AG04449 (cell line): Measurements from ENCODE around the gene QRFP.

Source experiments
- CTCF ChIA-PET: fragments of 350-600 bp; formaldehyde crosslinking; extraction: SDS; loops from one replicate; lab custom pipeline; 2021; ENCODE audit warnings: antibody characterized with exemption; lab: Yijun Ruan, JAX
- POLR2A ChIA-PET: fragments of 400-600, 350-600 bp; formaldehyde crosslinking; extraction: SDS; loops from one replicate; lab custom pipeline; 2020; ENCODE audit warnings: antibody characterized with exemption, inconsistent platforms; lab: Yijun Ruan, JAX
- DNase-seq: peaks from one replicate; pipeline ENCODE4 v3.0.0-alpha.2; 2010; ENCODE audit warnings: low read depth, low spot score
- H3K4me3 ChIP-seq: 2 replicates; pipeline ENCODE4 v1.5.1; 2011; ENCODE audit warnings: low read depth, mild to moderate bottlenecking, control low read depth, low read length
- CTCF ChIP-seq: IDR thresholded peaks from one replicate; pipeline ENCODE4 v1.5.1; 2011; ENCODE audit warnings: mild to moderate bottlenecking, moderate library complexity, low read length, control low read depth, inconsistent platforms; ENCODE audit not compliant: insufficient read depth; ENCODE audit errors: missing control alignments

Gene QRFP

DNA sequence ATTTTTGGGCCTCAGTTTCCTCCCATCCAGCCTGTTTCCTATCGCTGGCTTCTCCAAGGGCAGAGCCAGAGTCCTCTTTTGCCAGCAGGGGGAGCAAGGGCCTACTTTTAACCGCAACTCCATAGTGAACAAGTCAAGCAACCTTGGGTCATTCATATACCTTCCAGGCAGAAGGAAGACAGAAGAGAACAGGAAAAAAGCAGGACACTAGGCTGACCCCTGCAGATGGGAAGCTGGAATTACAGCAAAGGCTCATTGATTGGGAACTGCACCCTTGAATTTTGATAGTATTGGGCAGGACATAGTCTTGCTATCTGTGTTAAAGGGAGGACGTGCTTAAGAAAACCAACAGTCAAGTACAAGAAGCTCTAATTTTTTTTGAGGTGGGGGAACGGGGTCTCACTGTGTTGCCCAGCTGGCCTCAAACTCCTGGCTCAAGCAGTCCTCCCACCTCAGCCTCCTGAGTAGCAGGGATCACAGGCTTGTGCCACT, 30.1 kb downstream of the QRFP start:
- H3K4me3 ChIP-seq: peak overlapping the region; percentile 45
- ChIA-PET CTCF (interaction anchor here (0.5 to 12.4 kb wide), 62 partner anchors 8 to 183 kb away, joined by 3 to 786 read pairs (median 4); partner anchors contain the start of gene EXOSC2), POLR2A (no interaction called here)
- DNase-seq: peak; percentile 42
- TF ChIP-seq CTCF: peak; percentile 84

- CTCF ChIA-PET: interaction anchor here (0.5 to 12.4 kb wide), 53 partner anchors 7 to 183 kb away, joined by 3 to 786 read pairs (median 4); partner anchors contain the start of gene EXOSC2
- no peak for TF ChIP-seq CTCF
- POLR2A ChIA-PET: interaction anchor here (0.6 kb wide), 1 partner anchor 152 kb away, joined by 3 read pairs; no protein-coding TSS in a partner anchor
- H3K4me3 ChIP-seq: no peak overlapping the region
- DNase-seq: no peak
Measured at GRCh38 chr9:130865921-130866320, 30.7 kb downstream of the QRFP start.

DNA sequence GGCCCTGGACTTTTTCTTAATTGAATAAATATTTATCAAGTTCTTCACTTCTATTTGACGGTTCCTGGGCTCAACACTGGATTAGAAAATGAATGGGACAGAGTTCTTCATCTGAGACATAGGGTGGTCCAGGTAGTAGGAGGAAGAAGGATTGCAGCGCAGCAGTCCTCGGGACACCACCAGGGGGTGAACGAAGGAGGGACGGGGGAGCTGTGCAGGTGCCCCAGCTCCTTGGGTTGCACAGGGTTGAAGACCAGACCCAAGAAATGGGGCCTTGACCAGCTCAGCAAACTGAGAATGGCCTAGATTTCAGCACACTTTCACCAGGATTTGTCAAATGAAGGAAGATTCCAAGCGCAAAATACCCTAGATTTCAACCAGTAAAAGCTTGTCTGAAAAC, 32.1 kb downstream of the QRFP start:
- no peak overlapping the region for H3K4me3 ChIP-seq
- POLR2A ChIA-PET: no interaction called here
- CTCF ChIA-PET: interaction anchor here (0.9 to 12.4 kb wide), 17 partner anchors 11 to 184 kb away, joined by 3 to 786 read pairs (median 9); partner anchors contain the start of gene EXOSC2
- DNase-seq: no peak
- TF ChIP-seq CTCF: no peak

- ChIA-PET CTCF (interaction anchor here (1.0 to 12.4 kb wide), 11 partner anchors 7 to 185 kb away, joined by 3 to 786 read pairs (median 14); partner anchors contain the start of gene ABL1), POLR2A (interaction anchor here (1.3 kb wide), 1 partner anchor 16 kb away, joined by 3 read pairs; no protein-coding TSS in a partner anchor)
- no peak for DNase-seq
- TF ChIP-seq CTCF: no peak
- H3K4me3 ChIP-seq: no peak overlapping the region
Measured at GRCh38 chr9:130862747-130863146, 33.9 kb downstream of the QRFP start.

DNA sequence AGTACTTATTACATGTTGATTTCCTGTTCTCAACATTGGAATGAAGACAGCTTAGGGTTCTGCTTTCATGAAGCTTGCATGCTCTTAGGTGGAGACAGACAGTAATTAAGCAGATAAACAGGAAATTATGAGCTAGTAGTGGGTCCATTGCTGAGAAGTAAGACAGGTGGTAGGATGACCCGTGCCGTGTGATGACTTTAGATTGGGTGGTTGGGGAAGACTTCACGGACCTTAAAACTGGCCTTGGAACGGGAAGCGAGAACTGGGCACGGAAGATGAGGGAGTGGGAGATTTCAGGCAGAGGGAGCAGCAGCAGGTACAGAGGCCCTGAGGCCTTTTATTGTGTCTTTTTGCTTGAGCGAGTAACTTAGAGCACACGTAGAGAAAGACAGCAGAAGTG, 34.4 kb downstream of the QRFP start:
- no peak for TF ChIP-seq CTCF
- CTCF ChIA-PET: interaction anchor here (1.0 to 12.4 kb wide), 10 partner anchors 8 to 186 kb away, joined by 3 to 786 read pairs (median 50); partner anchors contain the start of gene ABL1
- no peak for DNase-seq
- no peak overlapping the region for H3K4me3 ChIP-seq
- POLR2A ChIA-PET: interaction anchor here (0.7 to 1.3 kb wide), 2 partner anchors 16 to 155 kb away, joined by 3 read pairs; no protein-coding TSS in a partner anchor
